ENCODE measurements around the gene STX7.

STX7 gene

DNA sequence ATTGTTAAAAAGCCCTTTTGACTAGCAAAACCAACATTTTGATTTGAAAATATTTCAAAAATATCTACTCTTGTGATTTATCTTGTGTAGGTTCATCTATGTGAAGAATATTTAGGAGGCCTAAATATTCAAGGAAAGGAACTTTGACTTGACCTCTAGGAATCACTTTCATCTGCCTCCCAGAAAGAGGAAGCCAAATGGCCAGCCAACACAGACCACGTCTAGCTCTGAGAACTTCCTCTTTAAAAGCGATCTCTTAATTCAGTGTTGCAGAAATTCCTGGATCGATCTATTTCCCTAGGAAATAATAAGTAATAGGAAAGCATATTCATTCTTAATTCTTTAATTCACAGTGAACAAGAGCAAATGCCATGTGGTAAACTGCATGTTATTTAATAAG, 102.1 kb downstream of the STX7 start:
- peak; percentile 61 to 70 (median 66) for DNase-seq

DNA sequence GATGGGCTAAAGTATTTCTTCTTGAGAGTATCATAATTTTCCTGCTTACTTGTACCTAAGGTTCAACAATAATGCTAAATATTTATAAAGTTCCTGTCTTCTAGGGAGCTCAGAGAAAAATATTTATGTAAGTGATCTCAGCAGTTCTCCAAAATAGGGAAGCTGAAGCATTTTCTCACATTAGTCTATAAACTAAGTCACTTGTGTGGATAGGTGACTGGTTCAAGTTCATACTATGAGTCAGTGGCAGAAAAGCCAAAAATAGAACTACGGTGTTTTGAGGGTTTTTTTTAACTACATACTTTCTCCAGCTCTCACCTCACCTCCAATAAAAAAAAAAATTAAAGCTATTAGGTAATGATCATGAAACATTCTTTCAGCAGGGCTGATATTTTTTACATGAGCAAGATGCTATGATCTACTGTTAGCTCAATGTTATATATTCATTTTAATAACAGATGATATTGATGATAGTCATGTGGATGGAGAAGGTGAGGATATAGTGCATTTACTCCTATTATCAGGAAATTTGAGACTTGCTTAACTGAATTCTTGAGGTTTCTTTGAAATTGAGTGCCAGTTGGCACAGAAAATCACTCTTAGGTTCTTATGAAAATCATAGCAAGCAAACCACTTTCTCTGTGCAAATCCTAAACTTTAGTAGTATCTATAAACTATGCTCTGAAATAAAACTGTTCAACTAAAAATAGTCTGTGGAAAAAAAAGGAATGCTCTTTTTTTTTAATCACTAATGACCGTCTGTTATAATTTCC, 107.6 kb downstream of the STX7 start:
- peak; percentile 4 to 44 (median 32) for DNase-seq

GRCh38 chr6:132404736-132405135, 108.2 kb downstream of the STX7 start:
- peak in 2 of 3 donors; percentile 23 to 32 for DNase-seq

DNA sequence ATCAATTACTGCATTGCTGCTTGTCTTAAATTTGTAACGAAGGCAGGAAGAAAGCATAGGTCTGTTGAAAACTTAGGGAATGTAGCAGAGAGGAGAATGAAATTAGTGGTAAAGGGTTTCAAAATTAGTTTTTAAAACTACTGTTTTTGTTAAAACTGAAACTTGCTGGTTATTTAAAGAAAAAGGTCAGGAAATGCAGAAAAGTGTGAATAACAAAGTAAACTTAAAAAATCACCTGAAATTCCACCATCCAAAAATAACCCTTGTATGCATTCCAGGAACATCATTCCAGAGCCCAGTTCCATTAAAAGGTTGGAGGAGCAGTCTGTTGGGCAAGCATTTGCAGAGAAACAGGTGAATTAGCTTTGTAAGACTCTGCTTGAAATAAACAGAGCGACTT, 108.6 kb downstream of the STX7 start:
- no peak for DNase-seq

DNA sequence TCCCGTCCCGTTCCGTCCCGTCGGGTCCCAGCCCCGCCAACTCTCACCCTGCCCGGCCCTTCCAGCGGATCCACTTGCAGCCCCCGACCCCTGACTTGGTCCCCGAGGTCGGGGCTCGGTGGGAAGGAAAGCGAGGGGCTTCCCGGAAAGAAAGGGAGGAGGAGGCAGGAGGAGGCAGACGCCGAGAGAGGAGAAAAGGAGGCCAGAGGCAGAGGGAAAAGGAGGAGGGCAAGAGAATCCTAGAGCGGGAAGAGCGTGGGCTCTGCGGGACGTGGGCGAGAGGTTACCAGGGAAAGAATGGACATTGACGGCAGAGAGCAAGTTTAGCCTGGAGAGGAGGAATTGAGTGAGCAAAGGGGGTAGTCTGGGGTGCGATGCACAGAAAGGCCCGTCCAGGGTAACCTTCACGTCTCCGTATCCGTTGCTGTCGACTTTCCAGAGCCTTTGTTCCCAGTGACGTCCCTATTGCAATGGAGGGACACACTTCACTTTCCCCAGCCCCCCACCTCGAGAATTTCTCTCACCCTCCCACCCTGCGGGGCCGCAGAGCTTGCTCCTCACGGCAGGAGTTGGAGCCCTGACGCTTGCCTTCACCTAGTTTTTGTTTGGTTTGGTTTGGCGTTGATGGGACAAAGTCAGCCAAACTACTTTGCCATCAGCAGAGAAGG, 111.2 kb downstream of the STX7 start:
- no peak for DNase-seq

DNA sequence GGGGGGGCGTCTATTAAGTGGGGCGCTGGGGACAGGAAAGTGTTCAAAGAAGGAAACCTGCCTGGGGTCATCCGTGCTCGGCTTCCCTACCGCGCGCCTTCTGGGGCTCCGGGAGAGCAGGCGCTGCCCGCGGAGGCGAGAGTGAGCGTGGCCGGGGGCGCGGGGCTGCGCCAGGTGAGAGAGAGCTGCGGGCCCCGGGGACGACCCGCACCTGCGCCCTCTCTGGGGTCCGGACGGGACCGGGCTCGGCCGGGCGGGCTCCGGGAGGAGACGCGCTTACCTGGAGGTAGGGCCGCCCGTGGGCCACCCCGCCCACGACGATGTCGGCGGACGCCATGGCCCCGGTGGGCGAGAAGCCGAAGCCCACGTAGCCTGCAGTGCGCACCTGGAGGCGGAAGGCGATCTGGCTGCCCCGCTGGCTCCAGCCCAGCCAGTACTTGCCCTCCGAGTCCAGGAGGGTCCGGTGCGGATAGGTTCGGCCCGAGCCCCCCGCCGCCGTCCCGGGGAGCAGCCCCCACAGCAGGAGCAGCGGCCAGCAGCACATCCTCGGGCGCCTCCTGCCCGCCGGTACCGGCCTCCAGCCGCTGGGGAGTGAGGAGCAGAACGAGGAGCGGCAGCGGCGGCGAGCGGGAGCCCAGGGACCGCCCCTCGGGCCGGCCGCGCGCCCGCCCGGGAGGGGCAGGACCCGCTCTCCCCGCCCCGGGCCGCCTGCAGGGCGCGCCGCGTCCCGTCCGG, 111.9 kb downstream of the STX7 start, which contains the start of gene MOXD1:
MOXD1 (minus strand) TSS at position 593 of the 735 bp plus-strand sequence; CDS start at position 544, 49 bp downstream.
- peak in 2 of 3 donors; percentile 35 to 62 for DNase-seq

GRCh38 chr6:132400555-132400882, 112.4 kb downstream of the STX7 start:
- peak in 1 of 3 donors; percentile 19 for DNase-seq

GRCh38 chr6:132399376-132400074, 113.4 kb downstream of the STX7 start:
- DNase-seq, result no peak

All from suppressor macrophage treated with lipopolysaccharide for 1 hour (primary cell).